Loucy (cell line): Measurements from ENCODE around the gene PICK1.
"Not testable (repeated sequence)": the region's sequence is repeated elsewhere in the genome, so short reads cannot be mapped to it uniquely, and the experiment has no call there.

Experiments
- H2AFZ ChIP-seq: fragments of 200-600 bp; sonication (generic); 2 replicates; pipeline ENCODE4 v1.6.0; 2016; ENCODE audit warnings: antibody characterized with exemption, mild to moderate bottlenecking, low read length, moderate library complexity
- H3F3A ChIP-seq: fragments of 200-600 bp; 2 replicates; pipeline ENCODE4 v1.6.0; 2016; ENCODE audit warnings: antibody characterized with exemption, low read depth, mild to moderate bottlenecking
- H3K27me3 ChIP-seq: fragments of 200-600 bp; sonication (generic); 2 replicates; pipeline ENCODE4 v1.6.1; 2014; ENCODE audit warnings: low read length, mild to moderate bottlenecking; ENCODE audit not compliant: insufficient read depth, poor library complexity, severe bottlenecking
- H3K36me3 ChIP-seq: fragments of 200-600 bp; sonication (generic); 2 replicates; pipeline ENCODE4 v1.6.1; 2016; ENCODE audit warnings: low read length; ENCODE audit not compliant: insufficient read depth
- H3K4me1 ChIP-seq: fragments of 200-600 bp; sonication (generic); 2 replicates; pipeline ENCODE4 v1.5.1; 2014; ENCODE audit warnings: low read length, mild to moderate bottlenecking; ENCODE audit not compliant: insufficient read depth, poor library complexity, severe bottlenecking
- H3K4me2 ChIP-seq: fragments of 200-600 bp; sonication (generic); 2 replicates; pipeline ENCODE4 v1.6.0; 2014; ENCODE audit warnings: antibody characterized with exemption, low read length, low read depth, mild to moderate bottlenecking; ENCODE audit not compliant: poor library complexity, severe bottlenecking
- H3K4me3 ChIP-seq: fragments of 200-600 bp; sonication (generic); 2 replicates; pipeline ENCODE4 v1.5.1; 2014; ENCODE audit warnings: low read length, mild to moderate bottlenecking, mixed read lengths; ENCODE audit not compliant: poor library complexity, severe bottlenecking
- H3K79me2 ChIP-seq: fragments of 200-600 bp; sonication (generic); 2 replicates; pipeline ENCODE4 v1.6.1; 2014; ENCODE audit warnings: low read length; ENCODE audit not compliant: insufficient read depth
- H3K9ac ChIP-seq: fragments of 200-600 bp; sonication (generic); 2 replicates; pipeline ENCODE4 v1.6.0; 2014; ENCODE audit warnings: mild to moderate bottlenecking, low read depth, low read length, moderate library complexity; ENCODE audit not compliant: poor library complexity, severe bottlenecking
- H3K9me2 ChIP-seq: fragments of 200-600 bp; sonication (generic); replicated peaks from 2 replicates; pipeline ENCODE4 v1.6.1; 2016; ENCODE audit warnings: low read depth, low read length, mixed read lengths
- H3K9me3 ChIP-seq: fragments of 200-600 bp; sonication (generic); 2 replicates; pipeline ENCODE4 v1.6.1; 2014; ENCODE audit warnings: mild to moderate bottlenecking, antibody characterized with exemption, low read length, low read depth; ENCODE audit not compliant: insufficient read depth
- H4K20me1 ChIP-seq: fragments of 200-600 bp; sonication (generic); 2 replicates; pipeline ENCODE4 v1.6.0; 2014; ENCODE audit warnings: antibody characterized with exemption, low read length, mild to moderate bottlenecking; ENCODE audit not compliant: insufficient read depth, poor library complexity, severe bottlenecking
- EZH2phosphoT487 ChIP-seq: fragments of 200-600 bp; IDR thresholded peaks from 2 replicates; pipeline ENCODE4 v1.6.1; 2018; ENCODE audit warnings: antibody characterized with exemption, mild to moderate bottlenecking, moderate library complexity, borderline replicate concordance
- TF ChIP-seq, protein P1 (sequence below): fragments of 200-600 bp; sonication (generic); conservative IDR thresholded peaks from 2 replicates; pipeline ENCODE4 v1.5.1; 2014; ENCODE audit warnings: mild to moderate bottlenecking, antibody characterized with exemption, low read length

Gene PICK1

DNA sequence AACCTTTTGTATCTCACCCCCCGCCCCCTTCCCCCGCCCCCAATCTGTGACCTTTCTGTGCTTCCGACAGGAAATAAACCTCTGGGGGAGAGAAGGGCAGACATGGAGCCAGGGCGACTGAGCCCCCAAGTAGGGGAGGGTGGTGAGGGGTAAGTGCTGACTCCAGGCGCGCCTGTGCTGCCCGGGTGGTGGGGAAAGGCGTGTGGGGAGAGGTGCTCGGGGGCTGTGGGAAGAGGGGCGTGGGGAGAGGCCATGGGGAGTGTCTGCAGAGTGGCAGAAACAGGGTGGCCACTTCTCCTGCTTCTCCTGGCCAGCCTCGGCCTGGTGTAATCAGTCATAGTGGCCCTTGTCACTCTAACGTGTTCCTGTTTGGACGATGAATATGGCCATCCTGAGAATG is 18.8 kb downstream of the PICK1 start:
- no peaks in the 10 kb centered on the region for H3K79me2 ChIP-seq
- no peaks in the 10 kb centered on the region for H3K27me3 ChIP-seq
- no peaks in the 10 kb centered on the region for H3K9me2 ChIP-seq
- H3K36me3 ChIP-seq: no peaks in the 10 kb centered on the region
- no peaks in the 10 kb centered on the region for H3F3A ChIP-seq
- H4K20me1 ChIP-seq: no peaks in the 10 kb centered on the region
- H2AFZ ChIP-seq: no peak overlapping the region
- no peak overlapping the region for H3K4me2 ChIP-seq
- H3K4me3 ChIP-seq: no peak overlapping the region
- no peaks in the 10 kb centered on the region for H3K4me1 ChIP-seq
- no peaks in the 10 kb centered on the region for H3K9me3 ChIP-seq
- TF ChIP-seq EZH2phosphoT487: no peak
- TF ChIP-seq, protein P1, sequence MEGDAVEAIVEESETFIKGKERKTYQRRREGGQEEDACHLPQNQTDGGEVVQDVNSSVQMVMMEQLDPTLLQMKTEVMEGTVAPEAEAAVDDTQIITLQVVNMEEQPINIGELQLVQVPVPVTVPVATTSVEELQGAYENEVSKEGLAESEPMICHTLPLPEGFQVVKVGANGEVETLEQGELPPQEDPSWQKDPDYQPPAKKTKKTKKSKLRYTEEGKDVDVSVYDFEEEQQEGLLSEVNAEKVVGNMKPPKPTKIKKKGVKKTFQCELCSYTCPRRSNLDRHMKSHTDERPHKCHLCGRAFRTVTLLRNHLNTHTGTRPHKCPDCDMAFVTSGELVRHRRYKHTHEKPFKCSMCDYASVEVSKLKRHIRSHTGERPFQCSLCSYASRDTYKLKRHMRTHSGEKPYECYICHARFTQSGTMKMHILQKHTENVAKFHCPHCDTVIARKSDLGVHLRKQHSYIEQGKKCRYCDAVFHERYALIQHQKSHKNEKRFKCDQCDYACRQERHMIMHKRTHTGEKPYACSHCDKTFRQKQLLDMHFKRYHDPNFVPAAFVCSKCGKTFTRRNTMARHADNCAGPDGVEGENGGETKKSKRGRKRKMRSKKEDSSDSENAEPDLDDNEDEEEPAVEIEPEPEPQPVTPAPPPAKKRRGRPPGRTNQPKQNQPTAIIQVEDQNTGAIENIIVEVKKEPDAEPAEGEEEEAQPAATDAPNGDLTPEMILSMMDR: no peak
- no peak overlapping the region for H3K9ac ChIP-seq

DNA sequence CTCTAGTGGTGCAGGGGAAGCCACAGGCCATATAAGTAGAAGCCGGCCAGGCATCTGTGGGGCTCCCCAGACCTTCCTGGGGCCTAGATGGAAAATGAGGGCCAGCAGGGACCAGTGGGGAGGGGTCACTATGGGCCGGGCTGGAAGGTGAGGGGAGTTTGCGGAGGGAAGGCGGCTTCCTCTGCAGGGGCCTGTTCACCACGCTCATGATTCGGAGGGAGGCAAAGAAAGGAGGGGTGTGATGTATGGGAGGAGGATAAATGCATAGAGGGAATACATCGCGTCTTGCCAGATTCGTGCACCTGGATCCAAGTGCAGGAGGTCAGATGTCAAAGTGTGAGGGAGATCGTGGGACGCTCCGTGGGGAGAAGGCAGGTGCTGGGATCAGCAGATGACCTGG is 19.9 kb downstream of the PICK1 start:
- no peaks in the 10 kb centered on the region for H3F3A ChIP-seq
- H3K36me3 ChIP-seq: no peaks in the 10 kb centered on the region
- no peak for TF ChIP-seq EZH2phosphoT487
- TF ChIP-seq, protein P1: no peak
- H3K27me3 ChIP-seq: no peaks in the 10 kb centered on the region
- no peaks in the 10 kb centered on the region for H3K4me1 ChIP-seq
- H3K4me2 ChIP-seq: no peak overlapping the region
- no peak overlapping the region for H3K4me3 ChIP-seq
- no peaks in the 10 kb centered on the region for H3K9me3 ChIP-seq
- H3K79me2 ChIP-seq: no peaks in the 10 kb centered on the region
- H2AFZ ChIP-seq: no peak overlapping the region
- H3K9ac ChIP-seq: no peak overlapping the region
- no peaks in the 10 kb centered on the region for H3K9me2 ChIP-seq
- no peaks in the 10 kb centered on the region for H4K20me1 ChIP-seq

DNA sequence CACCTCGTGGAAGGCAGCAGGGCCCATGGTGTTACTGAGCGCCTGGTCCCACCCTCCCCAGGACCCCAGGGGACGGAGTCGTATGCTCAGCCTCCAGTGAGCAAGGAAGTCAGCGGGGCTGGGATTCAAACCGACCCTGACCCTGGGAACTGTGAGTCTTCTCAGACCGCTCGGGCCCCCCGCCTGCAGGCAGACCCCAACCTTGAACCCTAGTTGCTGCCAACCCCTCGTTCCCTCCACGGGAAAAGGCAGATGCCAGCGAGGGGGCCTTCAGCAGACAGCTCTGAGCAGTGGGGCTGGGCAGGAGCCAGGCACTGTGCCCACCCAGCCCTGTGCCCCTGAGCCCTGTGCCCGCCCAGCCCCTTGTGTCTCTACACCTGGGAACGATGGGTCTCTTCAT is 20.4 kb downstream of the PICK1 start:
- no peaks in the 10 kb centered on the region for H3K9me3 ChIP-seq
- no peak overlapping the region for H3K4me3 ChIP-seq

DNA sequence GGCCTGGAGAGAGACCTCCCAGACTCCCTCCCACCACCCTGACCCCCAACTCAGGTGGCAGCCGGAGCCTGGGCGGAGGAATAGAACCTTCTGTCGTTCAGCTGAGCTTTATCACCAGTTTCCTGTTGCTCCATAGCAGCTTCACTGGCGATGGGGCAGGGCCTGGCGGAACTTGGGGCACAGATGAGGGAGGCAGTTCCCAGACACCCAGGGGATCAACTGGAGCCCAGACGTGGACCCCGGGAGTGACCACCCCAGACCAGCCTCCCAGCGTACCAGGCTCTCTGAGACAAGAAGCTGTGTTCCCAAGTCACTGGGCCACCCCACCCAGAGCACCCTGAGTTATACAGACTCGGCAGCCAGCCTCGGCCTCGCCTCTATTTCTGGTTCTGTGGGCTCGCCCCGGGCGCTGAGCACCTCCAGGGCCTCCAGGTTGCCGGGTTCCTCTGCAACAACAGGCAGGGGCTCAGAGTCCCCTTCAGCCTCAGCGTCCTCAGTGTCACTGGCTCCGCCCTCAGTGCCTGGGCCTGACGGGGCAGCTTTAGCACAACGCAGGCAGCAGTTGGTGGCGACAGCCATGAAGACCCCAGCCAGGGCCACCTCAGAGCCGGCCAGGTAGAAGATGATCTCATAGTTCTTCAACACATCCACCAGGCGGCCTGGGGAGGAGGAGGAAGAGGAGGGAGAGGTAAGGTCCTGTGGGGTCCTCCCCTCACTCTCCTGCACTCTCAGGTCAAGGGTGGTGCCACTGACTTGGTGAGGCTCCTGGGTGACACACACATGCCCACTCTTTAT is 21.0 kb downstream of the PICK1 start:
- H3K36me3 ChIP-seq: no peaks in the 10 kb centered on the region
- no peaks in the 10 kb centered on the region for H3K4me1 ChIP-seq
- no peak overlapping the region for H2AFZ ChIP-seq
- H3K27me3 ChIP-seq: no peaks in the 10 kb centered on the region
- no peaks in the 10 kb centered on the region for H3F3A ChIP-seq
- TF ChIP-seq, protein P1: no peak
- no peak for TF ChIP-seq EZH2phosphoT487
- no peaks in the 10 kb centered on the region for H3K9me3 ChIP-seq
- H4K20me1 ChIP-seq: no peaks in the 10 kb centered on the region
- H3K79me2 ChIP-seq: no peaks in the 10 kb centered on the region
- no peak overlapping the region for H3K4me3 ChIP-seq
- H3K9me2 ChIP-seq: no peaks in the 10 kb centered on the region
- no peak overlapping the region for H3K4me2 ChIP-seq
- no peak overlapping the region for H3K9ac ChIP-seq

More for the DNA sequence above, 20.4 kb downstream of the PICK1 start:
- Histone ChIP-seq H3K4me2 (no peak overlapping the region), H4K20me1 (no peaks in the 10 kb centered on the region), H3K36me3 (no peaks in the 10 kb centered on the region), H3K9me2 (no peaks in the 10 kb centered on the region), H3F3A (no peaks in the 10 kb centered on the region), H3K27me3 (no peaks in the 10 kb centered on the region), H2AFZ (no peak overlapping the region), H3K79me2 (no peaks in the 10 kb centered on the region), H3K9ac (no peak overlapping the region), H3K4me1 (no peaks in the 10 kb centered on the region)
- no peak for TF ChIP-seq EZH2phosphoT487

DNA sequence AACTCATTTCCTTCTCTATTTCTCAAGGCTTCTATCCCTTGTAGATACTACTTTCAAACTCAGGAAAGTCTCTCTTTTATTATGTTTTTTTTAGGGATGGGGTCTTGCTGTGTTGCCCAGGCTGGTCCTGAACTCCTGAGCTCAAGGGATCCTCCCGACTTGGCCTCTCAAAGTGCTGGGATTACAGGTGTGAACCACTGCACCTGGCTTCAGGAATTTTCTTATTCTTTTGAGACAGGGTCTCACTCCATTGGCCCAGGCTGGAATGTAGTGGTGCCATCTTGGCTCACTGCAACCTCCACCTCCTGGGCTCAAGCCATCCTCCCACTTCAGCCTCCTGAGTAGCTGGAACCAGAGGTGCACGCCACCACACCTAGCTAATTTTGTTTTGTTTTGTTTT is 22.0 kb downstream of the PICK1 start:
- H3K9ac ChIP-seq, H3K79me2 ChIP-seq, H3F3A ChIP-seq, H3K4me2 ChIP-seq, H3K36me3 ChIP-seq, H3K9me3 ChIP-seq, H2AFZ ChIP-seq, H3K4me3 ChIP-seq, H3K27me3 ChIP-seq, H3K4me1 ChIP-seq, H4K20me1 ChIP-seq, H3K9me2 ChIP-seq: not testable (repeated sequence)
